Measurements from ENCODE around the gene CADM2. TPM values are rescaled to one million over a fixed set of nuclear protein-coding genes. Genes with fewer than 3 reads are reported as not detected.

The CADM2 gene
- total and polyA plus RNA-seq, 2 donors (not counting 3 experiments of a cell fraction or from before 2014, with no cell fraction given): not detected

GRCh38 chr3:85003479-85003878 lies 44.7 kb downstream of the CADM2 start:
- no peak overlapping the region for H3K4me2 ChIP-seq (ENCODE audit: insufficient read depth, low read length)
- H3K9me3 ChIP-seq (replicated peaks; ENCODE audit: control insufficient read depth, insufficient read depth, low read length): no peaks in the 10 kb centered on the region
- no peak overlapping the region for H3K4me3 ChIP-seq (replicated peaks in 1 of 3; ENCODE audit: insufficient read depth in 1 of 3, low read depth in 1 of 3, low read length in 3 of 3)
- DNase-seq (ENCODE audit: low read depth, low spot score) (no peak), FAIRE-seq (no peak)
- no peaks in the 10 kb centered on the region for H3K36me3 ChIP-seq (ENCODE audit: control insufficient read depth in 2 of 2, extremely low read depth in 1 of 2, insufficient read depth in 2 of 2, low read length in 2 of 2)
- intact Hi-C loops (cut with micrococcal nuclease) (no loop called here), dilution Hi-C loops (cut with MboI; ENCODE audit: extremely low pct_ligation_motif_present, low sequenced_read_pairs) (no loop called here)
- H3K79me2 ChIP-seq (ENCODE audit: control insufficient read depth, insufficient read depth, low read length): no peaks in the 10 kb centered on the region
- no peak overlapping the region for H3K9ac ChIP-seq (replicated peaks; ENCODE audit: extremely low read depth, insufficient read depth, low read length)
- H3K27ac ChIP-seq (ENCODE audit: insufficient read depth, low read depth, low read length): no peak overlapping the region
- H3K9me1 ChIP-seq (replicated peaks; ENCODE audit: control insufficient read depth, extremely low read depth, insufficient read depth, low read length): no peaks in the 10 kb centered on the region
- POLR2A ChIA-PET: no interaction called here
- no peak for TF ChIP-seq POLR2A (IDR thresholded peaks at IDR 0.05; ENCODE audit: low read depth, low read length)
- no peak for TF ChIP-seq GATA2 (IDR thresholded peaks at IDR 0.05; ENCODE audit: insufficient read depth, insufficient read length, low read depth, low read length)
- TF ChIP-seq MAX (IDR thresholded peaks at IDR 0.05; ENCODE audit: insufficient read depth, insufficient read length): no peak
- TF ChIP-seq MYC (IDR thresholded peaks at IDR 0.05; ENCODE audit: low read depth, low read length): no peak
- TF ChIP-seq EZH2 (IDR thresholded peaks at IDR 0.05; ENCODE audit: borderline replicate concordance, low read depth, low read length, severe bottlenecking): no peak
- TF ChIP-seq CTCF (IDR thresholded peaks at IDR 0.05; ENCODE audit: extremely low read depth in 1 of 2, insufficient read depth in 1 of 2, low read depth in 1 of 2, low read length in 2 of 2): no peak
- TF ChIP-seq POLR2AphosphoS5 (IDR thresholded peaks at IDR 0.05; ENCODE audit: insufficient read depth, low read depth, low read length): no peak
- no peak for TF ChIP-seq FOS (IDR thresholded peaks at IDR 0.05; ENCODE audit: borderline replicate concordance, insufficient read depth, low read length)
- no peak for TF ChIP-seq JUN (IDR thresholded peaks at IDR 0.05; ENCODE audit: borderline replicate concordance, insufficient read depth, insufficient read length, low read depth)
- H2AFZ ChIP-seq (ENCODE audit: low read depth, low read length): no peak overlapping the region
- BruUV-seq (replicated peaks): no TSS peak
- no peaks in the 10 kb centered on the region for H3K4me1 ChIP-seq (ENCODE audit: control insufficient read depth, extremely low read depth, insufficient read depth, low read length)
- CTCF ChIA-PET: interaction anchor here (1.1 kb wide), 1 partner anchor 8 kb away, joined by 3 read pairs; no protein-coding TSS in a partner anchor
- no peaks in the 10 kb centered on the region for H4K20me1 ChIP-seq (replicated peaks; ENCODE audit: control insufficient read depth, extremely low read depth, insufficient read depth, low read length)
- H3K27me3 ChIP-seq (ENCODE audit: control insufficient read depth in 2 of 2, insufficient read depth in 2 of 2, low read length in 2 of 2): no peaks in the 10 kb centered on the region
